Activated naive CD4-positive, alpha-beta T cell treated with anti-CD3 and anti-CD28 coated beads, Interleukin-2, amount 50 U/mL, for 24 hours (primary cell): ENCODE measurements around the gene RC3H2.

Experiments used
- H3K27ac Mint-ChIP-seq: one replicate; pipeline ENCODE4 v1.8.0; 2021; ENCODE audit warnings: mild to moderate bottlenecking, mixed read lengths
- H3K27me3 Mint-ChIP-seq: one replicate; pipeline ENCODE4 v1.8.0; 2021; ENCODE audit warnings: mixed read lengths
- H3K36me3 Mint-ChIP-seq: one replicate; pipeline ENCODE4 v1.8.0; 2021; ENCODE audit warnings: mixed read lengths
- H3K4me1 Mint-ChIP-seq: one replicate; pipeline ENCODE4 v1.8.0; 2021; ENCODE audit warnings: mixed read lengths
- H3K4me3 Mint-ChIP-seq: one replicate; pipeline ENCODE4 v1.8.0; 2021; ENCODE audit warnings: mild to moderate bottlenecking, mixed read lengths
- H3K9me3 Mint-ChIP-seq: one replicate; pipeline ENCODE4 v1.8.0; 2021; ENCODE audit warnings: mixed read lengths

The RC3H2 gene, protein sequence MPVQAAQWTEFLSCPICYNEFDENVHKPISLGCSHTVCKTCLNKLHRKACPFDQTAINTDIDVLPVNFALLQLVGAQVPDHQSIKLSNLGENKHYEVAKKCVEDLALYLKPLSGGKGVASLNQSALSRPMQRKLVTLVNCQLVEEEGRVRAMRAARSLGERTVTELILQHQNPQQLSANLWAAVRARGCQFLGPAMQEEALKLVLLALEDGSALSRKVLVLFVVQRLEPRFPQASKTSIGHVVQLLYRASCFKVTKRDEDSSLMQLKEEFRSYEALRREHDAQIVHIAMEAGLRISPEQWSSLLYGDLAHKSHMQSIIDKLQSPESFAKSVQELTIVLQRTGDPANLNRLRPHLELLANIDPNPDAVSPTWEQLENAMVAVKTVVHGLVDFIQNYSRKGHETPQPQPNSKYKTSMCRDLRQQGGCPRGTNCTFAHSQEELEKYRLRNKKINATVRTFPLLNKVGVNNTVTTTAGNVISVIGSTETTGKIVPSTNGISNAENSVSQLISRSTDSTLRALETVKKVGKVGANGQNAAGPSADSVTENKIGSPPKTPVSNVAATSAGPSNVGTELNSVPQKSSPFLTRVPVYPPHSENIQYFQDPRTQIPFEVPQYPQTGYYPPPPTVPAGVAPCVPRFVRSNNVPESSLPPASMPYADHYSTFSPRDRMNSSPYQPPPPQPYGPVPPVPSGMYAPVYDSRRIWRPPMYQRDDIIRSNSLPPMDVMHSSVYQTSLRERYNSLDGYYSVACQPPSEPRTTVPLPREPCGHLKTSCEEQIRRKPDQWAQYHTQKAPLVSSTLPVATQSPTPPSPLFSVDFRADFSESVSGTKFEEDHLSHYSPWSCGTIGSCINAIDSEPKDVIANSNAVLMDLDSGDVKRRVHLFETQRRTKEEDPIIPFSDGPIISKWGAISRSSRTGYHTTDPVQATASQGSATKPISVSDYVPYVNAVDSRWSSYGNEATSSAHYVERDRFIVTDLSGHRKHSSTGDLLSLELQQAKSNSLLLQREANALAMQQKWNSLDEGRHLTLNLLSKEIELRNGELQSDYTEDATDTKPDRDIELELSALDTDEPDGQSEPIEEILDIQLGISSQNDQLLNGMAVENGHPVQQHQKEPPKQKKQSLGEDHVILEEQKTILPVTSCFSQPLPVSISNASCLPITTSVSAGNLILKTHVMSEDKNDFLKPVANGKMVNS

DNA sequence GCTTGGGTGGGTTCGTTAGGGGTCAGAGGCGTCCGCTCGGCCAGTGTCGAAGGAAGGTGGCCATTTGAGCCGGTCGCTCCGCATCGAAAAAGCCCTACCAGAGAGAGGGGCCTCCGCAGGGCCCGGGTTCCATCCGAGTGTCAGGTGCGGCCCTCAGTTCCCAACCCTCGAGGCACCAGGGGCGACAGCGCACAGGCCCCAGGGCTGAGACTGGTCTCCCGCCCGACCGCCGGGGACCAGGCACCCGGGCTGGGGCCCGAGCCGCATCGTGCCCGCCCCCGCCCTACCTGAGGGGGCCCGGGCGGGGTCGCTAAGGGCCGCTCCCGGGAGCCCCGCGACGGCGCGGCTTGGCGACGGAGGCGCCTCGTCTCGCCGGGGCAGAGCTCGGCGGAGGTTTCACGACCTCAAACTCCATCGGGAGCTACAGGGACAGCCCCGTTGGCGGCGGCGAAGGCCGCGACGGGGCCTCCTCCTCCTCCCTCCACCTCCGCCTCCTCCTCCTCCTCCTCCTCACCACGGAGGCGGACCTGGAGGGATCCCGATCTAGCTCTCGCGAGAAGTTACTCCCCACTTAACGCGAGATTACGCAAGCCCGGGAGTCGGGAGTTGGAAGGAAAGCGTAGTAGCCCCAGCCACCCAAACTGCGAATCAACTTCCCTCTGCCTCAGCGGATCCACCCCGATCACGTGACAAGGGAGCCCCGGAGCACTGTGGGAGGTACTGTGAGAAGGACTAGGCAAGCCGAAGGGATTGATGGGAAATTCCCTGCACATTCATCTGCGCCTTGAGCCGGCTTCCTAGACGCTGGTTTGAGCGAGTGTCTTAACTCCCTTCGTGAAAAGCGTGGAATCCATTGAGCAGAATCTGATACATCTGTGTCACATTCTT is at the start of gene RC3H2:
Gene RC3H2 (minus strand): TSS at position 537 of the 888 bp plus-strand sequence. CDS start 7,850 bp downstream, outside the sequence.
- Mint-ChIP-seq H3K27me3 (no peaks in the 10 kb centered on the region), H3K4me1 (peaks cover 44% of the 10 kb centered on the region), H3K9me3 (no peaks in the 10 kb centered on the region), H3K27ac (peak within 1 kb of the TSS; percentile 96), H3K4me3 (peak within 1 kb of the TSS; percentile 95), H3K36me3 (peaks cover 5% of the 10 kb centered on the region)

DNA sequence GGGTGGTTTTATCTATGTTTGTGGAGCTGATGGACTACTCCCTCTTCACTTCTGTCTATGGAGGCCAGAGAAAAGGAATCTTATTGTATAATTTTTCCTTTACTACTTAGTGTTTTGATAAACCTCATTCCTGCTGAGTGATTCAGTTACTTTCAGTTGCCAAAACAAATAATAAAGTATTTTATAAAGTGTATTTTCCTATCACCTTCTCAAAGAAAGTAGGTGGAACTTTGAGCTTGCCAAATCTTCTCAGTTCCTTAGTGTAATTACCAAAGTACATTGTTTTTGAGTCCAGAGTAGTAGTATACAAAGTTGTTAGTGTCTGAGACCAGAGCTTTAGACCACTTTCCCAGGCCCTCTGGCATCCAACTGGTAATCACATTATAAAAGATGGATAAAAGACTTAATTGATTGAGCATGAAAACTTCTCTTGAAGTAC is 49.1 kb upstream of the RC3H2 start:
- Mint-ChIP-seq H3K27ac (no peak overlapping the region), H3K4me3 (no peak overlapping the region), H3K4me1 (peaks cover 40% of the 10 kb centered on the region)

DNA sequence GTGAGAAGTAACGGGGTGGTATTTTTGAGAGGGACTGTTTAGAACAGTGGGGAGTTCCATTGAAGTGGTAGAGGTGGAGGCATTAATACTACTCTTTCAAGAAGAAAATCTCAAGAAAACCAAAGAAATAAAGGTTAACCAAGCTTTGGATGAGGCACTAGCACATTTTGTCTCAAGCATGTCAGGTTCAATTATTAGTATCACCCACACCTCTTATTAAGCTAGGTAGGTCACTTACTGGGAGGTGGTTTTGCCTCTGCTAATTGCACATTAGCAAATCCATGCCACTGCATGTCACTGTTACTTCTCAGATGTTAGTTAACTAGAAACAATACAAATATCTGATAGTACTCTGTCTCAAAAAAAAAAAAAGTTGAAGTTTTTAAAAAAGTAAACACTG is 45.9 kb upstream of the RC3H2 start:
- Mint-ChIP-seq H3K36me3 (peaks cover 19% of the 10 kb centered on the region), H3K9me3 (no peaks in the 10 kb centered on the region), H3K27me3 (no peaks in the 10 kb centered on the region), H3K27ac (no peak overlapping the region), H3K4me3 (no peak overlapping the region), H3K4me1 (peaks cover 63% of the 10 kb centered on the region)

More for the DNA sequence above, 49.1 kb upstream of the RC3H2 start:
- H3K36me3 Mint-ChIP-seq, result peaks cover 18% of the 10 kb centered on the region
- no peaks in the 10 kb centered on the region for H3K9me3 Mint-ChIP-seq
- H3K27me3 Mint-ChIP-seq, result no peaks in the 10 kb centered on the region

DNA sequence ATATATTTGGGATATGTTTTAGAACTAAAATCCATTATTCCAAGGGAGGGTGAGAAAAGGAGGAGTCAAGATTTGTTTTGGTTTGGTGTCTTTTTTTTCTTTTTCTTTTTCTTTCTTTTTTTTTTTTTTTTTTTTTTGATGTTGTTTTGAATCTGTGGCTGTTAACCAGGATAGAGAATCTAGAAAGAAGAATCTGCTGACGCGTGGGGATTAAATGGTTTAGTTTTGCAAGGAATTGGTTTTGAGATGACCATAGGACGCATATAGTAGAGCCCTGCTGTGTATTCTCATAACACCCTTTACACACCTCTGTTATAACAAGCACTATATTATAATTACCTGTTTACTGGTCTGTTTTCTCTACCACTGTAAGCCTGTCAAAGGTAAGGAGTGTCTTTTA is 45.1 kb upstream of the RC3H2 start:
- H3K4me1 Mint-ChIP-seq, result peaks cover 65% of the 10 kb centered on the region
- no peak overlapping the region for H3K4me3 Mint-ChIP-seq
- H3K36me3 Mint-ChIP-seq, result peaks cover 19% of the 10 kb centered on the region
- no peak overlapping the region for H3K27ac Mint-ChIP-seq
- no peaks in the 10 kb centered on the region for H3K9me3 Mint-ChIP-seq
- no peaks in the 10 kb centered on the region for H3K27me3 Mint-ChIP-seq

DNA sequence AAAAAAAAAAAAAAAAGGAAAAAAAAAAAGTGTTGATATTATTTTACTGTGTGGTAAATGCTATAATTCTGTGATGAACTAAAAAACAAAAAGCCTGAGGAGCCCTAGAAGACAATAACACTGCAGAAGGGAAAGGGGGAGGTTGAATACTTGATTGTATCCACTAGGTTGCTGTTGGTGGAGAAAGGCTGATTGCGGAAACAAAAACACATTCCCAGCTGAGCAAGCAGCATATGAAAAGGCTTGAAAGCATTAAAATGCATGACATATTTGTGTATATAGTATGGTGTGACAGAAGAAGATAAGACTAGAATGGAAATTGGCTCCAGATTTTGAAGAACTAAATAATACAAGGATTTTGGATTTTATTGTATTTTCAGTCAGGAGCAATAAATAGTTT is 44.5 kb upstream of the RC3H2 start:
- peaks cover 19% of the 10 kb centered on the region for H3K36me3 Mint-ChIP-seq
- no peak overlapping the region for H3K27ac Mint-ChIP-seq

DNA sequence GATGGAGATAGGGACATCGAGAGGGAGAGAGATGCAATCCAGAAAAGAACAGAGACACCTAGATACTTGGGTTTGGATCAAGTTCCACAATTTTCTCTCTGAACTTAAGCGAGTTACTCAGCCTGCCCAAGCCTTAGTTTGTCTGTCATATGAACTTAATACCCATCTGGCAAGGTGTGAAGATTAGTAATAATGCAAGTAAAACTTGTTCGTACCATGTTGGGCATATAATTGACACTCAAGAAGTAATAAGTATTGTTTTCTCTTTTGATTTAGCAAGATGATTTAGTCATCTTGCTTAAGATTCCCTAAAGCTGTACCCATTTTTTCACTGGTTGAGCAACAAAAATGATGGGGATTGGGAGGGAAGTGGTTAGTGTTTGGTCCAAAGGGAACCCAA is 43.2 kb upstream of the RC3H2 start:
- H3K4me1 Mint-ChIP-seq, result peaks cover 57% of the 10 kb centered on the region
- H3K9me3 Mint-ChIP-seq, result no peaks in the 10 kb centered on the region
- H3K4me3 Mint-ChIP-seq, result peak overlapping the region; percentile 19
- no peaks in the 10 kb centered on the region for H3K27me3 Mint-ChIP-seq
- H3K36me3 Mint-ChIP-seq, result peaks cover 17% of the 10 kb centered on the region
- peak overlapping the region; percentile 63 for H3K27ac Mint-ChIP-seq

More for the DNA sequence above, 44.5 kb upstream of the RC3H2 start:
- Mint-ChIP-seq H3K27me3 (no peaks in the 10 kb centered on the region), H3K4me3 (no peak overlapping the region), H3K4me1 (peaks cover 62% of the 10 kb centered on the region), H3K9me3 (no peaks in the 10 kb centered on the region)

DNA sequence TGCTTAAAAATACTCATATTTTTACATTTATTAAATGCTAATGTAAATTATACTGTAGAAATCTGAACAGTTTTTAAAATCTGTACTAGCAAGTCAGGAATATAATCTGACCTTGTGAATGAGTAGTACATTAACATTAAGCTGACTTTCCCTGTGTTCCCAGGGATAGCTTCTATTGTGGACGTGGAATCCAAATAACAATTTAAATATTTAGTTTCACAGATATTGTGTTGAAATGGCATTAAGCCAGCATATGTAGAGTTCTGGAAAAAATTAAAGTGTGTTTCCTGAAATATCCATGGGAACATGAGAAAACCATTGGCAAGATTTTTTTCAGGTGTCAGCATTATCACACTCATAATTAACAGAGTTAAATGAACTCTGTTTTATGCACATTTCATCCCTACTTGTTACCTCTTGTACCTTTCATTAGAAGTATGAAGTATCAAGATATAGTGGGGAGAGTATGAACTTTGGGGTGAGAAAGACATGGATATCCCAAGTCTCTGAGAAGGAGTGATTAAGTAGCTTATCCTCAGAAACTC is 41.4 kb upstream of the RC3H2 start:
- H3K36me3 Mint-ChIP-seq, result peaks cover 15% of the 10 kb centered on the region
- no peak overlapping the region for H3K27ac Mint-ChIP-seq
- no peaks in the 10 kb centered on the region for H3K9me3 Mint-ChIP-seq
- H3K4me3 Mint-ChIP-seq, result no peak overlapping the region
- no peaks in the 10 kb centered on the region for H3K27me3 Mint-ChIP-seq
- peaks cover 61% of the 10 kb centered on the region for H3K4me1 Mint-ChIP-seq

DNA sequence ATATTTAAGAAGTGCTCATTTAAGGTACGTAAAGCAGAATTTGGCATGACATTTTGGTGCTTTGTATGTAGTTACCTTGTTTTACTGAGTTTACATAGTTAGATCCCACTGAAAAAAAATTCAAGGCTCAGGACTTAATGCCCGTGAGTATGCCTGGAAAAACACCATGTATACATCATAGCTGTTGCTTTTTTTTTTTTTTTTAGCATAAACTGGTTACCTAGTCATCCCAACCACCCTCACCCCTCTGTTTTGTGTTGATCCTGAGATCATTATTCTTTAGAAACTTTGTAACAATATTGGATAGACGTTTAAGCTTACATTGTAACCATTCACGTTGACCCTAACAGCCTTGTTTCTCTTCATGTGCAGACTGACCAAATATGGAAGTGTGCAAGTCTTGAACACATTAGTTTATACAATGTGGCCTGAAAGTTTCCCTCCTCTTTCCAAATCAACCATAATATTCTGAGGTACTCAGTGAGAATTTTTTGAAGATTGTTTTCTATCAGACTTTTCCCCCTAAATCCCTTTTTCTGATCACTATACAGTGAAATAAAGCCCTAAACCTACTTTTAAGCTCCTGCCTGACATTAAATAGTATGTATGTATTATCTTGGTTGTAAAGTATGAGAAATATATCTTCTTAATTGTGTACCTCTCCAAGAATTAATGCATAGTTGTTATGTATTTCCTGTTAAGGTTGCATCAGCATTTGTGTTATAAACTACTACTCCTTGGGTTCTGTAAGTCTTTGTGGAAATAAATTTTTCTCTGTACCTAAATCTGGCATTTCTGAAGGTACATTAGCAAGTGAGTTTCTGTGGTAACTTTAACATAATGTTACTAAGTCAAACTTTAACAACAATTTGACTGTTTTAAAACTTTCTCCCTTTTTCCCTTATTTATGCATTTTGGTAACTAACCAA is 40.1 kb upstream of the RC3H2 start:
- H3K9me3 Mint-ChIP-seq, result no peaks in the 10 kb centered on the region
- peaks cover 11% of the 10 kb centered on the region for H3K36me3 Mint-ChIP-seq
- no peak overlapping the region for H3K27ac Mint-ChIP-seq
- no peak overlapping the region for H3K4me3 Mint-ChIP-seq
- peaks cover 62% of the 10 kb centered on the region for H3K4me1 Mint-ChIP-seq
- H3K27me3 Mint-ChIP-seq, result no peaks in the 10 kb centered on the region

DNA sequence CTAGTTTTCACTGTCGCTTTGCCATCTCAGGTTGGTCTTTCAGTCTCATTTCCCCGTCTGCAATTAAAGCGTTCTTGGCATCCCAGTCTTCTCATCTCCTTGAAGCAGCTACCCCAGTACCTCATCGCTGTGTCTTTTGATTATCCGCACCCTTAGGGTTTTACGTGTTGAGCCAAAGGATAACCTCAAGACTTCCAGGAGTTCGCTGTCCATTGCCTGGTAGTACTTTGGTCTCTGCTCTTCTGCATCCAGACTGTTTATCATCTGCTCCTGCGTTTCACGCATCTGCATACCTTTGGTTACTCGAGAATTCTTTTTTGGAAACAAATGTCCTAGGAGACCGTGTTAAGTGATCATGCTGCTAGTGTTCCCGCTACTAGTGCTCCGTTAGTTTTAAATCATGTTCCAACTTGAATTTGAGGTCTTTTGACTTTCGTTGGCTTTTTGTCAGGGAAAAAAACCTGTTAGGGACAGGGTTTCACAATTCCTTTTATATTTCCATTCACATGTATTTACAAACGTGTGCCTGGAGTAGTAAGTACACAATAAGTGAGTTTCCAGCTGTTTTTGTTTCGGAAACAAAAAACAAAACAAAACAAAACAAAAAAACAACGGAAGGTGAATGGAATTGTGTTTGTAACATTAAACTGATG is 36.5 kb upstream of the RC3H2 start:
- H3K27me3 Mint-ChIP-seq, result no peaks in the 10 kb centered on the region
- peaks cover 5% of the 10 kb centered on the region for H3K36me3 Mint-ChIP-seq
- H3K27ac Mint-ChIP-seq, result peak overlapping the region; percentile 90
- H3K4me1 Mint-ChIP-seq, result peaks cover 37% of the 10 kb centered on the region
- no peaks in the 10 kb centered on the region for H3K9me3 Mint-ChIP-seq
- H3K4me3 Mint-ChIP-seq, result peak overlapping the region; percentile 95

DNA sequence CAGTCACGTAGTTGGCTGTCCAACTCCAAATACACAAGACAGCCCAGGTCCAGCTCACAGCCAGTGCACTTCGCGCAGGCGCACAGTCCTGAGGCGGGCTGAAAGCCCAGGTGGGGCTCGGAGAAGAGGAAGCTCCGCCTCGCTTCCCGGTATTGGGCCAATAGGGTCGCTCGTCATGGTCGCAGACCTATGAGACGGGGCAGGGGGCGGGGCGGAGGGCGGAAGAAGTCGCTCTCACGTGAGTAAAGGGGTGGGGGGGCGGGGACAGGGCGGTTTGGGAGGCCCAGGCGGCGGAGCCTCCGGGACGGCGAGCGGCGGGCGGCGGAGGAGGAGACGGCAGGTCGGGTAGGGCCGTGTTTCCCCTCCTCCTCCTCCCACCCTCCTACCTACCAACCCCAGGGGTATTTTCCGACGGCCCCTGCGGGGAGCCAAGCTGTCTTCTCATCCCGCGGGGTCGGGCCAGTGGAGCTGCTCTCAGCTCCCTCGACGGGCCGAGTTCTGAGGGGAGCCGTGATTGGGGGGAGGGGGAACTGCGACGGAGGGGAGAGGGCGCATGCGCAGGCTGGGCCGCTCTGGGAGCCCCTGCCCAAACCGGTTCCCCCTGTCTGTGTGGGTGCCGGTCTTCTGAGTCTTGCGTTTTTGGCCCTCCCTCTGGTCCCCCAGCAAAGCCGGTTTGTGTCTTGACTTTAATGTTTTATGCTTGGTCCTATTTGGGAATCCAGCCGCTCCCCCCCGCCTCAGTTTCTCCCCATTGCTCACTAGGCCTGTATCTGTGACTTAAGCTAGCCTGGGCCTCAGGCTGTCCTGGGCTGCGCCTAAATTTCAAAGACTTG is 35.8 kb upstream of the RC3H2 start, which contains the start of gene RABGAP1:
Gene RABGAP1 (plus strand): TSS at position 272 of the 833 bp plus-strand sequence. CDS start 16,040 bp downstream, outside the sequence.
- peak within 1 kb of the TSS; percentile 95 for H3K4me3 Mint-ChIP-seq
- H3K9me3 Mint-ChIP-seq, result no peaks in the 10 kb centered on the region
- H3K27ac Mint-ChIP-seq, result peak within 1 kb of the TSS; percentile 90
- no peaks in the 10 kb centered on the region for H3K27me3 Mint-ChIP-seq
- peaks cover 38% of the 10 kb centered on the region for H3K4me1 Mint-ChIP-seq
- peaks cover 5% of the 10 kb centered on the region for H3K36me3 Mint-ChIP-seq

DNA sequence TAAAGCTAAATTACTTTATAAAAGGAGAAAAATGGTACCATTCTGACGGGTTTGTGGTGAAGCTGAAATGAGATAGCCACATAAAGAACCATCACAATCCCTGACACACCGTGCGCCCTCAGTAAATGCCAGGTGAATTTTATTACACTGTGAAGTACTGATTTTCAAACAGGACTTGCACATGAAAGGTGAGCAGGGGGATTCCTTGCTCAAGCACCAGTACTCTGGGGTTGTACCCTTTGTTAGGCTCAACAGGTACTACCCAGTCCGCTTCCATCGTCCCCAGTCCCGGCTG is 35.2 kb upstream of the RC3H2 start:
- peaks cover 5% of the 10 kb centered on the region for H3K36me3 Mint-ChIP-seq
- H3K4me1 Mint-ChIP-seq, result peaks cover 36% of the 10 kb centered on the region
- no peaks in the 10 kb centered on the region for H3K27me3 Mint-ChIP-seq
- H3K9me3 Mint-ChIP-seq, result no peaks in the 10 kb centered on the region
- peak overlapping the region; percentile 44 for H3K27ac Mint-ChIP-seq
- H3K4me3 Mint-ChIP-seq, result peak overlapping the region; percentile 95

DNA sequence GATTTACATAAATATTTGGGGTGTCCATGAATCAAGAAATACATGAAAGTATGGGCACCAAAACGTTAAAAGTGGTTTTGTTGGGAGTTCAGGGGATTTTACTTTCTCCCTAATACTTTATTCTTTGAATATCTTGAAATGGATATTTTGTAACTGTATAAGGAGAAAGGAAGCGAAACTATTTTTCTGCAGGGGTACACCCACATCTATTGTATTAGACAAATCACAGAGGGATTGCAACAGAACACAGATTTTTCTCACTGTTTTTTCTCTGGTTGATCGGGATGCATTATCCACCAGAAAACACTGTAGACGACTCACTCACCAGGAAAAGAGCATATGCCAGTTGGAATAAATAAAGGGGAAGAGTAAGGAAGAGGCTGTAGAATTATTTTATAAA is 34.4 kb upstream of the RC3H2 start:
- Mint-ChIP-seq H3K27ac (no peak overlapping the region), H3K4me1 (peaks cover 38% of the 10 kb centered on the region), H3K9me3 (no peaks in the 10 kb centered on the region), H3K4me3 (peak overlapping the region; percentile 39), H3K27me3 (no peaks in the 10 kb centered on the region), H3K36me3 (peaks cover 5% of the 10 kb centered on the region)
